NCI-H128 (cell line): Measurements from ENCODE around the gene TIMM13.

Source experiments
- DNase-seq: peaks from one replicate; lab custom pipeline; 2025; ENCODE audit not compliant: unreplicated experiment; lab: John Stamatoyannopoulos, UW

The TIMM13 gene

GRCh38 chr19:2387367-2388288 is 39.8 kb downstream of the TIMM13 start:
- no peak for DNase-seq

GRCh38 chr19:2385053-2385721 is 42.2 kb downstream of the TIMM13 start:
- peak; percentile 13 for DNase-seq

- DNase-seq, result no peak
Measured at GRCh38 chr19:2382530-2383222, 44.7 kb downstream of the TIMM13 start.

GRCh38 chr19:2381148-2381820 is 46.1 kb downstream of the TIMM13 start:
- DNase-seq, result no peak

GRCh38 chr19:2380567-2380966 is 46.8 kb downstream of the TIMM13 start:
- no peak for DNase-seq

- no peak for DNase-seq
Measured at GRCh38 chr19:2376784-2377519, 50.4 kb downstream of the TIMM13 start.
